Caco-2 (cell line): ENCODE data around the gene CACNA1A. TPM values are rescaled to one million over a fixed set of nuclear protein-coding genes. Genes with fewer than 3 reads are reported as not detected.

ENCODE experiments used
- BruUV-seq: library from RNA; stranded (reverse); fragments of 400-500 nt; replicated peaks from 2 replicates; lab custom pipeline; 2021; lab: Mats Ljungman, UMichigan
- CTCF ChIA-PET: fragments of 300-600 bp; sonication (Branson Sonifier 250); formaldehyde crosslinking; loops from one replicate; lab custom pipeline; 2022; ENCODE audit warnings: antibody characterized with exemption; lab: Charles Lee
- POLR2A ChIA-PET: fragments of 300-600 bp; sonication (Branson Sonifier 250); formaldehyde crosslinking; loops from one replicate; lab custom pipeline; 2022; ENCODE audit warnings: antibody characterized with exemption; lab: Charles Lee
- DNase-seq, 2 experiments: peaks; one replicate each; pipeline versions ENCODE4 v3.0.0 to v3.0.0-alpha.2; 2020 to 2022
- H3K27me3 ChIP-seq: replicated peaks from 2 replicates; pipeline ENCODE4 v1.6.0; 2011; ENCODE audit warnings: low read length; ENCODE audit not compliant: control insufficient read depth, insufficient read depth
- H3K36me3 ChIP-seq: 2 replicates; pipeline ENCODE4 v1.5.1; 2011; ENCODE audit warnings: low read length; ENCODE audit not compliant: control insufficient read depth, insufficient read depth
- H3K4me1 ChIP-seq: fragments of 250-450 bp; sonication (Bioruptor Pico); 2 replicates; pipeline ENCODE4 v1.5.1; 2020; ENCODE audit warnings: mild to moderate bottlenecking
- H3K4me3 ChIP-seq: 2 replicates; pipeline ENCODE4 v1.5.1; 2011; ENCODE audit warnings: low read depth, mild to moderate bottlenecking, control low read depth, low read length
- H3K9me3 ChIP-seq: fragments of 250-450 bp; sonication (Bioruptor Pico); 2 replicates; pipeline ENCODE4 v1.5.1; 2020; ENCODE audit warnings: mild to moderate bottlenecking, moderate library complexity
- H3K27ac Mint-ChIP-seq: one replicate; pipeline ENCODE4 v1.8.0; 2022; ENCODE audit warnings: mixed read lengths; ENCODE audit not compliant: unreplicated experiment
- H3K27me3 Mint-ChIP-seq: one replicate; pipeline ENCODE4 v1.8.0; 2022; ENCODE audit warnings: mixed read lengths; ENCODE audit not compliant: insufficient read depth, unreplicated experiment
- H3K36me3 Mint-ChIP-seq: one replicate; pipeline ENCODE4 v1.8.0; 2022; ENCODE audit warnings: mild to moderate bottlenecking, mixed read lengths; ENCODE audit not compliant: insufficient read depth, unreplicated experiment
- H3K4me1 Mint-ChIP-seq: one replicate; pipeline ENCODE4 v1.8.0; 2022; ENCODE audit warnings: low read depth, mixed read lengths; ENCODE audit not compliant: unreplicated experiment
- H3K4me3 Mint-ChIP-seq: one replicate; pipeline ENCODE4 v1.8.0; 2022; ENCODE audit warnings: mild to moderate bottlenecking, moderate library complexity, mixed read lengths; ENCODE audit not compliant: unreplicated experiment
- H3K9me3 Mint-ChIP-seq: one replicate; pipeline ENCODE4 v1.8.0; 2022; ENCODE audit warnings: mixed read lengths; ENCODE audit not compliant: unreplicated experiment
- intact Hi-C: fragments of 100-400 bp; cut with micrococcal nuclease; formaldehyde crosslinking; loops from one replicate; pipeline ENCODE4 v1.10.0; 2022; ENCODE audit not compliant: unreplicated experiment
- total RNA-seq: library from RNA; stranded (reverse); gene quantifications from 2 replicates; pipeline ENCODE4 v1.2.3, GENCODE V29; 2022
- TF ChIP-seq, protein P1 (sequence below), 2 experiments: fragments of 200-600 bp in 1 of 2; IDR thresholded peaks; 1 replicate in 1 of 2; 2 replicates in 1 of 2; pipeline versions ENCODE4 v1.5.1 to v1.8.0; 2011 to 2022; ENCODE audit warnings: antibody characterized with exemption in 1 of 2, control low read depth in 1 of 2, inconsistent platforms in 1 of 2, low read depth in 1 of 2, low read length in 1 of 2, mild to moderate bottlenecking in 1 of 2, moderate library complexity in 1 of 2; ENCODE audit not compliant: insufficient read depth in 1 of 2, severe bottlenecking in 1 of 2, unreplicated experiment in 1 of 2

The CACNA1A gene
- total RNA-seq, 1 experiment from 2014 or later = not detected

DNA sequence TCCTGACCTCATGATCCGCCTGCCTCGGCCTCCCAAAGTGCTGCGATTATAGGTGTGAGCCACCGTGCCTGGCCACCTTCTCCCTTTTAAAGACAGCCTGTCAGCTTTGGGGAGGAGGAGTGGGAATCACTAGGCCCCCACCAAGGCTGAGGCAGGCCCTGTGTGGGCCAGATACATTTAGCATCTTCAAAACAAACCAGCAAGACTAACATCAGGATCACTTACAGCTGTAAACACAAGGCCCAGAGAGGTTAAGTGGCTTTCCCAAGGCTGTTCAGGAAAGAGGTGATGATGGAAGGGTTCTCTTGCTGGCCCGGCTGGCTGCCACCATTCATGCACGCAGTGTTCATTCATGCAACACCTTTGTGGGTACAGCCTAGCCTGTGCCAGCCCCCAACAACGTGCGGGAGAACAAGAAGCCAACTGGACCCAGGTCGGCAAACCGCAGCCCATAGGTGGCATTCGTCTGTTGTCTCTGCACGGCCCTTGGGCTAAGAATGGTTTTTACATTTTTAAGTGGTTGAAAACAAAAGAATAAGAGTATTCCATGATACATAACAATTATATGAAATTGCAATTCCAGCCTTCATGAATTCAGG, 333.0 kb downstream of the CACNA1A start:
- ChIA-PET CTCF (no interaction called here), POLR2A (interaction anchor here (1.4 kb wide), 1 partner anchor 10 kb away, joined by 3 read pairs; no protein-coding TSS in a partner anchor)
- BruUV-seq = no TSS peak
- no peaks in the 10 kb centered on the region for H3K9me3 Mint-ChIP-seq
- Histone ChIP-seq H3K4me1 (peaks cover 21% of the 10 kb centered on the region), H3K4me3 (no peak overlapping the region), H3K27me3 (no peaks in the 10 kb centered on the region), H3K9me3 (no peaks in the 10 kb centered on the region), H3K36me3 (no peaks in the 10 kb centered on the region; the same call in 1 of the 2 replicates)
- no peaks in the 10 kb centered on the region for H3K36me3 Mint-ChIP-seq
- TF ChIP-seq, protein P1, sequence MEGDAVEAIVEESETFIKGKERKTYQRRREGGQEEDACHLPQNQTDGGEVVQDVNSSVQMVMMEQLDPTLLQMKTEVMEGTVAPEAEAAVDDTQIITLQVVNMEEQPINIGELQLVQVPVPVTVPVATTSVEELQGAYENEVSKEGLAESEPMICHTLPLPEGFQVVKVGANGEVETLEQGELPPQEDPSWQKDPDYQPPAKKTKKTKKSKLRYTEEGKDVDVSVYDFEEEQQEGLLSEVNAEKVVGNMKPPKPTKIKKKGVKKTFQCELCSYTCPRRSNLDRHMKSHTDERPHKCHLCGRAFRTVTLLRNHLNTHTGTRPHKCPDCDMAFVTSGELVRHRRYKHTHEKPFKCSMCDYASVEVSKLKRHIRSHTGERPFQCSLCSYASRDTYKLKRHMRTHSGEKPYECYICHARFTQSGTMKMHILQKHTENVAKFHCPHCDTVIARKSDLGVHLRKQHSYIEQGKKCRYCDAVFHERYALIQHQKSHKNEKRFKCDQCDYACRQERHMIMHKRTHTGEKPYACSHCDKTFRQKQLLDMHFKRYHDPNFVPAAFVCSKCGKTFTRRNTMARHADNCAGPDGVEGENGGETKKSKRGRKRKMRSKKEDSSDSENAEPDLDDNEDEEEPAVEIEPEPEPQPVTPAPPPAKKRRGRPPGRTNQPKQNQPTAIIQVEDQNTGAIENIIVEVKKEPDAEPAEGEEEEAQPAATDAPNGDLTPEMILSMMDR (IDR thresholded peaks at IDR 0.05; ENCODE audit: insufficient read depth in 1 of 2, low read depth in 1 of 2, low read length in 1 of 2, severe bottlenecking in 1 of 2, unreplicated experiment in 1 of 2) = no peak
- no peak for DNase-seq
- H3K4me3 Mint-ChIP-seq = no peak overlapping the region
- peaks cover 13% of the 10 kb centered on the region for H3K4me1 Mint-ChIP-seq
- no peak overlapping the region for H3K27ac Mint-ChIP-seq
- intact Hi-C loops = no loop called here
- no peaks in the 10 kb centered on the region for H3K27me3 Mint-ChIP-seq

- Mint-ChIP-seq H3K4me1 (peaks cover 13% of the 10 kb centered on the region), H3K27ac (no peak overlapping the region), H3K9me3 (no peaks in the 10 kb centered on the region), H3K27me3 (no peaks in the 10 kb centered on the region), H3K4me3 (no peak overlapping the region), H3K36me3 (no peaks in the 10 kb centered on the region)
- Histone ChIP-seq H3K9me3 (no peaks in the 10 kb centered on the region), H3K36me3 (no peaks in the 10 kb centered on the region; the same call in 1 of the 2 replicates), H3K4me1 (peaks cover 25% of the 10 kb centered on the region), H3K27me3 (no peaks in the 10 kb centered on the region), H3K4me3 (no peak overlapping the region)
- ChIA-PET CTCF (no interaction called here), POLR2A (interaction anchor here (1.4 kb wide), 1 partner anchor 10 kb away, joined by 3 read pairs; no protein-coding TSS in a partner anchor)
- no TSS peak for BruUV-seq
- DNase-seq = no peak
- TF ChIP-seq, protein P1 (IDR thresholded peaks at IDR 0.05; ENCODE audit: insufficient read depth in 1 of 2, low read depth in 1 of 2, low read length in 1 of 2, severe bottlenecking in 1 of 2, unreplicated experiment in 1 of 2) = no peak
- intact Hi-C loops = no loop called here
Measured at GRCh38 chr19:13172346-13173138, 333.7 kb downstream of the CACNA1A start.

- intact Hi-C loops = no loop called here
- H3K36me3 Mint-ChIP-seq = peaks cover 6% of the 10 kb centered on the region
- H3K4me1 ChIP-seq = peaks cover 36% of the 10 kb centered on the region
- no peak overlapping the region for H3K4me3 ChIP-seq
- no peaks in the 10 kb centered on the region for H3K27me3 Mint-ChIP-seq
- TF ChIP-seq, protein P1 (IDR thresholded peaks at IDR 0.05; ENCODE audit: insufficient read depth in 1 of 2, low read depth in 1 of 2, low read length in 1 of 2, severe bottlenecking in 1 of 2, unreplicated experiment in 1 of 2) = no peak
- peaks cover 21% of the 10 kb centered on the region for H3K4me1 Mint-ChIP-seq
- ChIA-PET POLR2A (no interaction called here), CTCF (no interaction called here)
- no peak for DNase-seq
- BruUV-seq = no TSS peak
- H3K4me3 Mint-ChIP-seq = no peak overlapping the region
- no peaks in the 10 kb centered on the region for H3K27me3 ChIP-seq
- no peaks in the 10 kb centered on the region; the same call in 1 of the 2 replicates for H3K36me3 ChIP-seq
- H3K9me3 ChIP-seq = no peaks in the 10 kb centered on the region
- H3K9me3 Mint-ChIP-seq = no peaks in the 10 kb centered on the region
- no peak overlapping the region for H3K27ac Mint-ChIP-seq
Measured at GRCh38 chr19:13171146-13171545, 335.1 kb downstream of the CACNA1A start.
